Nucleus accumbens (tissue), 56 donors: ENCODE results near the gene COPS4.
"Not testable (repeated sequence)": the region's sequence is repeated elsewhere in the genome, so short reads cannot be mapped to it uniquely, and the experiment has no call there.

Source experiments
- DNase-seq, 56 donors: peaks; one replicate each; lab custom pipeline; 2025; lab: John Stamatoyannopoulos, UW

COPS4 gene

GRCh38 chr4:83075311-83076095 lies 40.5 kb downstream of the COPS4 start:
- DNase-seq: no peak

GRCh38 chr4:83080561-83080960 lies 45.6 kb downstream of the COPS4 start:
- DNase-seq: no peak

- no peak for DNase-seq
Measured at GRCh38 chr4:83082777-83083176, 47.8 kb downstream of the COPS4 start.

- DNase-seq: no peak
Measured at GRCh38 chr4:83083925-83084475, 49.0 kb downstream of the COPS4 start.

- not testable (repeated sequence) for DNase-seq
Measured at GRCh38 chr4:83084956-83085355, 50.0 kb downstream of the COPS4 start.

- no peak for DNase-seq
Measured at GRCh38 chr4:83089410-83090157, 54.6 kb downstream of the COPS4 start.

- DNase-seq: no peak
Measured at GRCh38 chr4:83093060-83093640, 58.2 kb downstream of the COPS4 start.

GRCh38 chr4:83096397-83096796 lies 61.4 kb downstream of the COPS4 start:
- DNase-seq: no peak

- DNase-seq: no peak
Measured at GRCh38 chr4:83104991-83105390, 70.0 kb downstream of the COPS4 start.

GRCh38 chr4:83107631-83108030 lies 72.6 kb downstream of the COPS4 start:
- DNase-seq: no peak

- no peak for DNase-seq
Measured at GRCh38 chr4:83108101-83108861, 73.3 kb downstream of the COPS4 start.

- DNase-seq: peak in 6 of 56 donors; percentile 3 to 30 (median 6)
Measured at GRCh38 chr4:83109480-83110222, 74.7 kb downstream of the COPS4 start.

- DNase-seq: peak in 50 of 56 donors; percentile 3 to 76 (median 30)
Measured at GRCh38 chr4:83110223-83110945, 75.4 kb downstream of the COPS4 start.

GRCh38 chr4:83110970-83111750 lies 76.2 kb downstream of the COPS4 start:
- no peak for DNase-seq

- not testable (repeated sequence) for DNase-seq
Measured at GRCh38 chr4:83111751-83112141, 76.8 kb downstream of the COPS4 start.

- DNase-seq: no peak
Measured at GRCh38 chr4:83112231-83112630, 77.2 kb downstream of the COPS4 start.

GRCh38 chr4:83112678-83113428 lies 77.9 kb downstream of the COPS4 start:
- DNase-seq: no peak

- DNase-seq: no peak
Measured at GRCh38 chr4:83113429-83113786, 78.4 kb downstream of the COPS4 start.
